ENCODE measurements around the gene RGS10.
"Not testable (repeated sequence)": the region's sequence is repeated elsewhere in the genome, so short reads cannot be mapped to it uniquely, and the experiment has no call there.

RGS10 gene

GRCh38 chr10:119562097-119562496 lies 19.6 kb upstream of the RGS10 start:
- no peak for TF ChIP-seq CTCF (IDR thresholded peaks at IDR 0.05; ENCODE audit: low read depth, low read length)
- DNase-seq (ENCODE audit: low read depth in 2 of 2), result no peak
- no peak overlapping the region for H3K4me3 ChIP-seq (replicated peaks in 1 of 2; ENCODE audit: low read depth in 2 of 2, low read length in 2 of 2)

GRCh38 chr10:119559511-119559910 lies 17.0 kb upstream of the RGS10 start:
- not testable (repeated sequence) for DNase-seq (ENCODE audit: low read depth in 2 of 2); H3K4me3 ChIP-seq (replicated peaks in 1 of 2; ENCODE audit: low read depth in 2 of 2, low read length in 2 of 2)

GRCh38 chr10:119556081-119556480 lies 13.6 kb upstream of the RGS10 start:
- DNase-seq (ENCODE audit: low read depth in 2 of 2); H3K4me3 ChIP-seq (replicated peaks in 1 of 2; ENCODE audit: low read depth in 2 of 2, low read length in 2 of 2): not testable (repeated sequence)

- no peak overlapping the region for H3K4me3 ChIP-seq (replicated peaks in 1 of 2; ENCODE audit: low read depth in 2 of 2, low read length in 2 of 2)
- no peak for DNase-seq (ENCODE audit: low read depth in 2 of 2)
- no peak for TF ChIP-seq CTCF (IDR thresholded peaks at IDR 0.05; ENCODE audit: low read depth, low read length)
Measured at GRCh38 chr10:119555178-119555784, 12.8 kb upstream of the RGS10 start.

- no peak for DNase-seq (ENCODE audit: low read depth in 2 of 2)
- TF ChIP-seq CTCF (IDR thresholded peaks at IDR 0.05; ENCODE audit: low read depth, low read length), result no peak
- H3K4me3 ChIP-seq (replicated peaks in 1 of 2; ENCODE audit: low read depth in 2 of 2, low read length in 2 of 2), result no peak overlapping the region
Measured at GRCh38 chr10:119550827-119551226, 8.3 kb upstream of the RGS10 start.

- no peak for TF ChIP-seq CTCF (IDR thresholded peaks at IDR 0.05; ENCODE audit: low read depth, low read length)
- H3K4me3 ChIP-seq (replicated peaks in 1 of 2; ENCODE audit: low read depth in 2 of 2, low read length in 2 of 2), result no peak overlapping the region
- peak in 1 of 2 donors; percentile 22 for DNase-seq (ENCODE audit: low read depth in 2 of 2)
Measured at GRCh38 chr10:119549247-119549999, 6.9 kb upstream of the RGS10 start.

GRCh38 chr10:119546009-119546408 lies 3.5 kb upstream of the RGS10 start:
- peak in 1 of 2 donors; percentile 28 for DNase-seq (ENCODE audit: low read depth in 2 of 2)
- no peak overlapping the region for H3K4me3 ChIP-seq (replicated peaks in 1 of 2; ENCODE audit: low read depth in 2 of 2, low read length in 2 of 2)
- TF ChIP-seq CTCF (IDR thresholded peaks at IDR 0.05; ENCODE audit: low read depth, low read length), result no peak

GRCh38 chr10:119545310-119545709 lies 2.8 kb upstream of the RGS10 start:
- no peak for TF ChIP-seq CTCF (IDR thresholded peaks at IDR 0.05; ENCODE audit: low read depth, low read length)
- DNase-seq (ENCODE audit: low read depth in 2 of 2), result no peak
- no peak overlapping the region for H3K4me3 ChIP-seq (replicated peaks in 1 of 2; ENCODE audit: low read depth in 2 of 2, low read length in 2 of 2)
